Liver (tissue), 9 donors: Measurements from ENCODE around the gene DHFR. TPM values are rescaled to one million over a fixed set of nuclear protein-coding genes. Genes with fewer than 3 reads are reported as not detected.

Experiments used
- DNase-seq: peaks from one replicate; pipeline ENCODE4 v3.0.0-alpha.2; 2017; ENCODE audit warnings: low spot score
- H3K27ac ChIP-seq, 2 donors: one replicate each; pipeline ENCODE4 v1.7.0; 2013; ENCODE audit warnings: inconsistent platforms in 2 of 2, low read length in 2 of 2, control low read depth in 1 of 2, low read depth in 1 of 2, mild to moderate bottlenecking in 1 of 2
- H3K27me3 ChIP-seq, 4 donors: one replicate each; pipeline versions ENCODE4 v1.6.1 to v1.7.0; 2013; ENCODE audit warnings: low read length in 3 of 4, inconsistent platforms in 1 of 4, mild to moderate bottlenecking in 1 of 4, moderate library complexity in 1 of 4; ENCODE audit not compliant: control insufficient read depth in 4 of 4, insufficient read depth in 4 of 4
- H3K36me3 ChIP-seq, 4 donors: one replicate each; pipeline versions ENCODE4 v1.6.1 to v1.7.0; 2013; ENCODE audit warnings: low read length in 3 of 4, mild to moderate bottlenecking in 3 of 4, low read depth in 1 of 4, moderate library complexity in 1 of 4; ENCODE audit not compliant: control insufficient read depth in 4 of 4, insufficient read depth in 3 of 4
- H3K4me1 ChIP-seq, 4 donors: one replicate each; pipeline versions ENCODE4 v1.6.1 to v1.7.0; 2013; ENCODE audit warnings: low read length in 3 of 4, mild to moderate bottlenecking in 3 of 4, moderate library complexity in 1 of 4; ENCODE audit not compliant: control insufficient read depth in 4 of 4, insufficient read depth in 4 of 4
- H3K4me3 ChIP-seq, 3 donors: one replicate each; pipeline versions ENCODE4 v1.6.1 to v1.7.0; 2013; ENCODE audit warnings: low read length in 3 of 3, control low read depth in 1 of 3, low read depth in 1 of 3, mild to moderate bottlenecking in 1 of 3
- H3K9ac ChIP-seq, 2 donors: one replicate each; pipeline ENCODE4 v1.7.0; 2013; ENCODE audit warnings: low read length in 2 of 2, mild to moderate bottlenecking in 2 of 2, moderate library complexity in 2 of 2, control low read depth in 1 of 2, low read depth in 1 of 2
- H3K9me3 ChIP-seq, 4 donors: one replicate each; pipeline versions ENCODE4 v1.6.1 to v1.7.0; 2013; ENCODE audit warnings: low read length in 3 of 4; ENCODE audit not compliant: control insufficient read depth in 4 of 4
- ATF3 ChIP-seq: IDR thresholded peaks from 2 replicates; pipeline ENCODE4 v1.6.1; 2016; ENCODE audit warnings: antibody characterized with exemption
- EGR1 ChIP-seq, 2 donors: IDR thresholded peaks; 2 replicates each; pipeline ENCODE4 v1.6.1; 2016 to 2018; ENCODE audit warnings: antibody characterized with exemption in 2 of 2, low read depth in 2 of 2
- FOXA1 ChIP-seq: IDR thresholded peaks from 2 replicates; pipeline ENCODE4 v1.6.1; 2016; ENCODE audit warnings: antibody characterized with exemption
- FOXA2 ChIP-seq: IDR thresholded peaks from 2 replicates; pipeline ENCODE4 v1.6.1; 2016; ENCODE audit warnings: antibody characterized with exemption
- GABPA ChIP-seq, 2 donors: IDR thresholded peaks in 1 of 2; conservative IDR thresholded peaks in 1 of 2; 2 replicates each; pipeline ENCODE4 v1.6.1; 2016; ENCODE audit warnings: antibody characterized with exemption in 2 of 2, mild to moderate bottlenecking in 1 of 2, moderate library complexity in 1 of 2
- HNF4A ChIP-seq, 2 donors: conservative IDR thresholded peaks; 2 replicates each; pipeline ENCODE4 v1.6.1; 2016; ENCODE audit warnings: antibody characterized with exemption in 2 of 2, mild to moderate bottlenecking in 2 of 2
- HNF4G ChIP-seq: IDR thresholded peaks from 2 replicates; pipeline ENCODE4 v1.6.1; 2016; ENCODE audit warnings: antibody characterized with exemption
- JUND ChIP-seq, 2 donors: IDR thresholded peaks; 2 replicates each; pipeline ENCODE4 v1.6.1; 2016; ENCODE audit warnings: antibody characterized with exemption in 2 of 2
- NR2F2 ChIP-seq: IDR thresholded peaks from 2 replicates; pipeline ENCODE4 v1.6.1; 2016; ENCODE audit warnings: antibody characterized with exemption
- RAD21 ChIP-seq, 2 donors: IDR thresholded peaks; 2 replicates each; pipeline ENCODE4 v1.6.1; 2016; ENCODE audit warnings: antibody characterized with exemption in 2 of 2, mild to moderate bottlenecking in 2 of 2
- RXRA ChIP-seq, 2 donors: IDR thresholded peaks; 2 replicates each; pipeline ENCODE4 v1.6.1; 2017 to 2018; ENCODE audit warnings: antibody characterized with exemption in 2 of 2, mild to moderate bottlenecking in 1 of 2
- SP1 ChIP-seq: IDR thresholded peaks from 2 replicates; pipeline ENCODE4 v1.6.1; 2018; ENCODE audit warnings: antibody characterized with exemption, mild to moderate bottlenecking
- TAF1 ChIP-seq: conservative IDR thresholded peaks from 2 replicates; pipeline ENCODE4 v1.6.1; 2016; ENCODE audit warnings: antibody characterized with exemption, mild to moderate bottlenecking
- YY1 ChIP-seq: IDR thresholded peaks from 2 replicates; pipeline ENCODE4 v1.6.1; 2016; ENCODE audit warnings: antibody characterized with exemption, mild to moderate bottlenecking
- WGBS: extraction: QIAGEN DNeasy Blood & Tissue Kit; methylation state at CpG from one replicate; pipeline ENCODE4 v1.1.7; 2013; 5-methylcytosine and 5-hydroxymethylcytosine counted together
- polyA plus RNA-seq, 2 donors: library from polyadenylated mRNA; stranded (reverse) in 1 of 2; unstranded in 1 of 2; fragments of 200-250 nt in 1 of 2; fragments of >200 nt in 1 of 2; fragmentation: Nextera tagmentation in 1 of 2; extraction: Ambion mirVana in 1 of 2; gene quantifications; one replicate each; pipeline versions ENCODE4 v1.2.1 to v1.2.3, GENCODE V29; 2013 to 2015
- total RNA-seq, 2 donors: library from RNA; depleted of rRNA; stranded (reverse); fragments of >200 nt; gene quantifications; one replicate each; pipeline ENCODE4 v1.2.3, GENCODE V29; 2014
- TF ChIP-seq, protein P1 (sequence below): fragments of 150-350 bp; IDR thresholded peaks from 2 replicates; pipeline ENCODE4 v1.5.1; 2017; ENCODE audit warnings: improper control_type of control experiment, low read depth, low read length; ENCODE audit not compliant: missing input control
- TF ChIP-seq, protein P2 (sequence below): IDR thresholded peaks from 2 replicates; pipeline ENCODE4 v1.6.1; 2016; ENCODE audit warnings: antibody characterized with exemption
- TF ChIP-seq, protein P3 (sequence below): IDR thresholded peaks from 2 replicates; pipeline ENCODE4 v1.6.1; 2016; ENCODE audit warnings: antibody characterized with exemption
- TF ChIP-seq, protein P4 (sequence below): IDR thresholded peaks from 2 replicates; pipeline ENCODE4 v1.6.1; 2016; ENCODE audit warnings: antibody characterized with exemption, mild to moderate bottlenecking
- donor health status: healthy.
- donor health status: healthy.
- donor health status: healthy.
- donor health status: healthy.
- donor health status: healthy.

DHFR gene
- total and polyA plus RNA-seq, 4 donors = 8.9 to 57.7 (median 13.4) TPM

DNA sequence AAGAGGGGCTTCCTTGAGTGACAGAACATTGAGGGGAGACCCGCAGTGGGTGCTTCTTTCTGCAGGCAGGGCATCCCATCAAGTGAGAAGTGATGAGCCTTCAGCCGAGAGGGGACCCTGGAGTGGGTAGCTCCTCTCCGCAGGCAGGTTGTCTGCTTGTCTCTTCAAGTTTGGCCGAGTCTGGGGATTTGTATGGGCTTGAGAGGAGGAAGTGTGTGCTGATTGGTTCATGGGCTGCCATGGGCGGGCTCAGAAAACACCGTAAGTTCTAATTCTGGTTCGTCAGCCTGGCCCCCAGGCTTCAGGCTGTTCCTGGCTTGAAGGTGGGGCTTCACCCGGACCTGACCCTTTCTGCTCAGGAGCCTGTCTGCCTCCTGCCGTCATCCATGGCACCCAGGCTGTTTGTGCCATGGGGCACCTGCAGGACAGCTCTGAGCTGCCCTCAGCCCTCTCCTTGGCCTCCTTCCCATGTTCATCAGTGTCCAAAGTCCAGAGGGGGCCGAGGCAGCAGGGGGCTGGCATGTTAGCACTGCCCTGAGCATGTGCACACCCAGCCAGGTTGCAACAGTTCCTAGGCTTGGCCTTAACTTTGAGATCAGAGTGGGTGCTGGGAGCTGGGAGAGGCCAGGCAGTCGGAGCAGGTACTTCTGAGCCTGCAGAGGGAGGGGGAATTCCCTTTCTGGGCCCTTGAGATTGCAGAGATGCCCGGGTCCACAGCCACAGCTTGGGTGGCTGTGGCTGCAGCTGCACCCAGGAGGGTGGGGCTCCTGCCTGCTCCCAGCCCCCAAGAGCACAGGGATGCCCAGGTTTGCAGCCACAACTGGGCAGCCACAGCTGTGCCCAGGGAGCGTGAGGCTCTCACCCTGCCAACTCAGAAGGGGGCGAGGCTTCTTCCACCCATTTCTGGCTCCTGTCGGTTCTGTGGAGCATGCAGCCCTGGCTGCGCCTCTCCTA, 13.5 kb upstream of the DHFR start:
- no peak for DNase-seq
- Histone ChIP-seq H3K27ac (peak overlapping the region; percentile 75 to 76), H3K9me3 (no peaks in the 10 kb centered on the region), H3K36me3 (peaks cover 0 to 21% (median 5%) of the 10 kb centered on the region in 4 donors), H3K4me1 (peaks cover 5 to 30% (median 25%) of the 10 kb centered on the region in 4 donors), H3K9ac (peak overlapping the region in 1 of 2 donors; percentile 52), H3K27me3 (no peaks in the 10 kb centered on the region), H3K4me3 (peak overlapping the region in 1 of 3 donors; percentile 2)
- peak; percentile 88 to 94 for TF ChIP-seq RXRA (IDR thresholded peaks at IDR 0.05)
- TF ChIP-seq TAF1 = peak; percentile 57
- peak; percentile 7 to 32 for TF ChIP-seq RAD21 (IDR thresholded peaks at IDR 0.05)
- TF ChIP-seq, protein P1, sequence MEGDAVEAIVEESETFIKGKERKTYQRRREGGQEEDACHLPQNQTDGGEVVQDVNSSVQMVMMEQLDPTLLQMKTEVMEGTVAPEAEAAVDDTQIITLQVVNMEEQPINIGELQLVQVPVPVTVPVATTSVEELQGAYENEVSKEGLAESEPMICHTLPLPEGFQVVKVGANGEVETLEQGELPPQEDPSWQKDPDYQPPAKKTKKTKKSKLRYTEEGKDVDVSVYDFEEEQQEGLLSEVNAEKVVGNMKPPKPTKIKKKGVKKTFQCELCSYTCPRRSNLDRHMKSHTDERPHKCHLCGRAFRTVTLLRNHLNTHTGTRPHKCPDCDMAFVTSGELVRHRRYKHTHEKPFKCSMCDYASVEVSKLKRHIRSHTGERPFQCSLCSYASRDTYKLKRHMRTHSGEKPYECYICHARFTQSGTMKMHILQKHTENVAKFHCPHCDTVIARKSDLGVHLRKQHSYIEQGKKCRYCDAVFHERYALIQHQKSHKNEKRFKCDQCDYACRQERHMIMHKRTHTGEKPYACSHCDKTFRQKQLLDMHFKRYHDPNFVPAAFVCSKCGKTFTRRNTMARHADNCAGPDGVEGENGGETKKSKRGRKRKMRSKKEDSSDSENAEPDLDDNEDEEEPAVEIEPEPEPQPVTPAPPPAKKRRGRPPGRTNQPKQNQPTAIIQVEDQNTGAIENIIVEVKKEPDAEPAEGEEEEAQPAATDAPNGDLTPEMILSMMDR = no peak
- no peak for TF ChIP-seq FOXA1
- TF ChIP-seq JUND (IDR thresholded peaks at IDR 0.05) = peak; percentile 18 to 46
- TF ChIP-seq, protein P2, sequence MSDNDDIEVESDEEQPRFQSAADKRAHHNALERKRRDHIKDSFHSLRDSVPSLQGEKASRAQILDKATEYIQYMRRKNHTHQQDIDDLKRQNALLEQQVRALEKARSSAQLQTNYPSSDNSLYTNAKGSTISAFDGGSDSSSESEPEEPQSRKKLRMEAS = no peak
- no peak for TF ChIP-seq FOXA2
- peak; percentile 92 for TF ChIP-seq SP1
- no peak for TF ChIP-seq GABPA (IDR thresholded peaks at IDR 0.05 in 1 of 2, conservative IDR thresholded peaks at IDR 0.05 in 1 of 2)
- TF ChIP-seq, protein P3, sequence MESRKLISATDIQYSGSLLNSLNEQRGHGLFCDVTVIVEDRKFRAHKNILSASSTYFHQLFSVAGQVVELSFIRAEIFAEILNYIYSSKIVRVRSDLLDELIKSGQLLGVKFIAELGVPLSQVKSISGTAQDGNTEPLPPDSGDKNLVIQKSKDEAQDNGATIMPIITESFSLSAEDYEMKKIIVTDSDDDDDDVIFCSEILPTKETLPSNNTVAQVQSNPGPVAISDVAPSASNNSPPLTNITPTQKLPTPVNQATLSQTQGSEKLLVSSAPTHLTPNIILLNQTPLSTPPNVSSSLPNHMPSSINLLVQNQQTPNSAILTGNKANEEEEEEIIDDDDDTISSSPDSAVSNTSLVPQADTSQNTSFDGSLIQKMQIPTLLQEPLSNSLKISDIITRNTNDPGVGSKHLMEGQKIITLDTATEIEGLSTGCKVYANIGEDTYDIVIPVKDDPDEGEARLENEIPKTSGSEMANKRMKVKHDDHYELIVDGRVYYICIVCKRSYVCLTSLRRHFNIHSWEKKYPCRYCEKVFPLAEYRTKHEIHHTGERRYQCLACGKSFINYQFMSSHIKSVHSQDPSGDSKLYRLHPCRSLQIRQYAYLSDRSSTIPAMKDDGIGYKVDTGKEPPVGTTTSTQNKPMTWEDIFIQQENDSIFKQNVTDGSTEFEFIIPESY = peak; percentile 21
- TF ChIP-seq, protein P4, sequence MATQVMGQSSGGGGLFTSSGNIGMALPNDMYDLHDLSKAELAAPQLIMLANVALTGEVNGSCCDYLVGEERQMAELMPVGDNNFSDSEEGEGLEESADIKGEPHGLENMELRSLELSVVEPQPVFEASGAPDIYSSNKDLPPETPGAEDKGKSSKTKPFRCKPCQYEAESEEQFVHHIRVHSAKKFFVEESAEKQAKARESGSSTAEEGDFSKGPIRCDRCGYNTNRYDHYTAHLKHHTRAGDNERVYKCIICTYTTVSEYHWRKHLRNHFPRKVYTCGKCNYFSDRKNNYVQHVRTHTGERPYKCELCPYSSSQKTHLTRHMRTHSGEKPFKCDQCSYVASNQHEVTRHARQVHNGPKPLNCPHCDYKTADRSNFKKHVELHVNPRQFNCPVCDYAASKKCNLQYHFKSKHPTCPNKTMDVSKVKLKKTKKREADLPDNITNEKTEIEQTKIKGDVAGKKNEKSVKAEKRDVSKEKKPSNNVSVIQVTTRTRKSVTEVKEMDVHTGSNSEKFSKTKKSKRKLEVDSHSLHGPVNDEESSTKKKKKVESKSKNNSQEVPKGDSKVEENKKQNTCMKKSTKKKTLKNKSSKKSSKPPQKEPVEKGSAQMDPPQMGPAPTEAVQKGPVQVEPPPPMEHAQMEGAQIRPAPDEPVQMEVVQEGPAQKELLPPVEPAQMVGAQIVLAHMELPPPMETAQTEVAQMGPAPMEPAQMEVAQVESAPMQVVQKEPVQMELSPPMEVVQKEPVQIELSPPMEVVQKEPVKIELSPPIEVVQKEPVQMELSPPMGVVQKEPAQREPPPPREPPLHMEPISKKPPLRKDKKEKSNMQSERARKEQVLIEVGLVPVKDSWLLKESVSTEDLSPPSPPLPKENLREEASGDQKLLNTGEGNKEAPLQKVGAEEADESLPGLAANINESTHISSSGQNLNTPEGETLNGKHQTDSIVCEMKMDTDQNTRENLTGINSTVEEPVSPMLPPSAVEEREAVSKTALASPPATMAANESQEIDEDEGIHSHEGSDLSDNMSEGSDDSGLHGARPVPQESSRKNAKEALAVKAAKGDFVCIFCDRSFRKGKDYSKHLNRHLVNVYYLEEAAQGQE = peak; percentile 19
- peak; percentile 48 for TF ChIP-seq YY1
- TF ChIP-seq NR2F2 = no peak
- TF ChIP-seq HNF4A (conservative IDR thresholded peaks at IDR 0.05) = peak; percentile 95 to 96
- no peak for TF ChIP-seq EGR1 (IDR thresholded peaks at IDR 0.05; ENCODE audit: low read depth in 2 of 2)
- peak; percentile 29 for TF ChIP-seq ATF3
- peak; percentile 88 for TF ChIP-seq HNF4G
- 50% methylated on average over 16 of the region's 16 CpGs for WGBS
